KOPT-K1 (cell line): ENCODE results near the gene TMEM94.
"Not testable (repeated sequence)": the region's sequence is repeated elsewhere in the genome, so short reads cannot be mapped to it uniquely, and the experiment has no call there.

Experiments
- H3K27ac ChIP-seq: fragments of 200-600 bp; sonication (generic); 2 replicates; pipeline ENCODE4 v1.5.1; 2016; ENCODE audit warnings: antibody characterized with exemption, mild to moderate bottlenecking, low read depth, low read length; ENCODE audit not compliant: poor library complexity, severe bottlenecking
- H3K36me3 ChIP-seq: fragments of 200-600 bp; sonication (generic); 2 replicates; pipeline ENCODE4 v1.5.1; 2017; ENCODE audit warnings: antibody characterized with exemption, mild to moderate bottlenecking, low read length, moderate library complexity; ENCODE audit not compliant: insufficient read depth
- H3K9me3 ChIP-seq: fragments of 200-600 bp; sonication (generic); 2 replicates; pipeline ENCODE4 v1.5.1; 2017; ENCODE audit warnings: antibody characterized with exemption, low read length, mild to moderate bottlenecking; ENCODE audit not compliant: insufficient read depth, poor library complexity, severe bottlenecking

TMEM94 gene

GRCh38 chr17:75437404-75437803, 19.0 kb upstream of the TMEM94 start:
- H3K9me3 ChIP-seq, H3K27ac ChIP-seq, H3K36me3 ChIP-seq: not testable (repeated sequence)

- H3K9me3 ChIP-seq = no peaks in the 10 kb centered on the region
Observed at GRCh38 chr17:75439287-75439686, 17.1 kb upstream of the TMEM94 start.

GRCh38 chr17:75440738-75441448, 15.5 kb upstream of the TMEM94 start:
- Histone ChIP-seq H3K27ac (no peak overlapping the region), H3K9me3 (no peaks in the 10 kb centered on the region), H3K36me3 (no peaks in the 10 kb centered on the region)

More at GRCh38 chr17:75439287-75439686, 17.1 kb upstream of the TMEM94 start:
- no peaks in the 10 kb centered on the region for H3K36me3 ChIP-seq
- no peak overlapping the region for H3K27ac ChIP-seq

- no peak overlapping the region for H3K27ac ChIP-seq
Observed at GRCh38 chr17:75442168-75443103, 14.0 kb upstream of the TMEM94 start.

GRCh38 chr17:75445296-75445695, 11.1 kb upstream of the TMEM94 start:
- Histone ChIP-seq H3K27ac (no peak overlapping the region), H3K36me3 (no peaks in the 10 kb centered on the region), H3K9me3 (no peaks in the 10 kb centered on the region)

More at GRCh38 chr17:75442168-75443103, 14.0 kb upstream of the TMEM94 start:
- no peaks in the 10 kb centered on the region for H3K36me3 ChIP-seq
- H3K9me3 ChIP-seq = no peaks in the 10 kb centered on the region

GRCh38 chr17:75445896-75446295, 10.5 kb upstream of the TMEM94 start:
- H3K9me3 ChIP-seq, H3K36me3 ChIP-seq, H3K27ac ChIP-seq: not testable (repeated sequence)

- Histone ChIP-seq H3K36me3 (no peaks in the 10 kb centered on the region), H3K9me3 (no peaks in the 10 kb centered on the region), H3K27ac (no peak overlapping the region)
Observed at GRCh38 chr17:75447951-75448856, 8.2 kb upstream of the TMEM94 start.

- Histone ChIP-seq H3K36me3 (no peaks in the 10 kb centered on the region), H3K9me3 (no peaks in the 10 kb centered on the region), H3K27ac (no peak overlapping the region)
Observed at GRCh38 chr17:75450270-75450669, 6.2 kb upstream of the TMEM94 start.

- no peaks in the 10 kb centered on the region for H3K9me3 ChIP-seq
- no peaks in the 10 kb centered on the region for H3K36me3 ChIP-seq
- H3K27ac ChIP-seq = no peak overlapping the region
Observed at GRCh38 chr17:75454193-75454592, 2.2 kb upstream of the TMEM94 start.

GRCh38 chr17:75454672-75455071, 1.8 kb upstream of the TMEM94 start:
- H3K9me3 ChIP-seq, H3K27ac ChIP-seq, H3K36me3 ChIP-seq: not testable (repeated sequence)

- Histone ChIP-seq H3K9me3 (no peaks in the 10 kb centered on the region), H3K36me3 (no peaks in the 10 kb centered on the region), H3K27ac (peak overlapping the region; percentile 79)
Observed at GRCh38 chr17:75456039-75456416, 407 bp upstream of the TMEM94 start.

- H3K9me3 ChIP-seq = no peaks in the 10 kb centered on the region
- peak overlapping the region; percentile 79 for H3K27ac ChIP-seq
- no peaks in the 10 kb centered on the region for H3K36me3 ChIP-seq
Observed at GRCh38 chr17:75457047-75457654, 716 bp downstream of the TMEM94 start.

GRCh38 chr17:75459246-75459589, 2.8 kb downstream of the TMEM94 start:
- Histone ChIP-seq H3K9me3 (no peaks in the 10 kb centered on the region), H3K27ac (no peak overlapping the region), H3K36me3 (no peaks in the 10 kb centered on the region)

GRCh38 chr17:75459590-75460267, 3.3 kb downstream of the TMEM94 start:
- H3K27ac ChIP-seq = no peak overlapping the region
- H3K9me3 ChIP-seq = no peaks in the 10 kb centered on the region
- no peaks in the 10 kb centered on the region for H3K36me3 ChIP-seq
